H1 (cell line): ENCODE results near the gene RWDD1. TPM values are rescaled to one million over a fixed set of nuclear protein-coding genes. Genes with fewer than 3 reads are reported as not detected.

Experiments used
- CTCF ChIA-PET: fragments of 300-600 bp; sonication (Branson Sonifier 250); formaldehyde crosslinking; loops from one replicate; lab custom pipeline; 2021; ENCODE audit not compliant: partially characterized antibody; lab: Charles Lee
- POLR2A ChIA-PET: fragments of 300-600 bp; sonication (Branson Sonifier 250); formaldehyde crosslinking; loops from one replicate; lab custom pipeline; 2021; ENCODE audit warnings: inconsistent platforms; ENCODE audit not compliant: partially characterized antibody; lab: Charles Lee
- DNase-seq, 2 experiments: peaks; one replicate each; pipeline versions ENCODE4 v3.0.0 to v3.0.0-alpha.2; 2010 to 2022; ENCODE audit warnings: low spot score in 2 of 2, low read depth in 1 of 2, mixed read lengths in 1 of 2
- FAIRE-seq: peaks from 2 replicates; lab custom pipeline; 2011; peaks lifted over from hg19 to GRCh38; lab: Jason Lieb, UNC
- H2AFZ ChIP-seq: 2 replicates; pipeline ENCODE4 v1.8.1; 2012; ENCODE audit warnings: low read length, inconsistent platforms
- H2AK5ac ChIP-seq: 2 replicates; pipeline ENCODE4 v1.6.1; 2013; ENCODE audit warnings: low read depth, low read length
- H2BK120ac ChIP-seq: replicated peaks from 2 replicates; pipeline ENCODE3; 2013; ENCODE audit warnings: low read depth, low read length, inconsistent platforms
- H2BK12ac ChIP-seq: 2 replicates; pipeline ENCODE4 v1.6.1; 2013; ENCODE audit warnings: low read depth, low read length
- H2BK15ac ChIP-seq: 2 replicates; pipeline ENCODE4 v1.6.1; 2013; ENCODE audit warnings: low read length
- H2BK20ac ChIP-seq: 2 replicates; pipeline ENCODE4 v1.6.1; 2013; ENCODE audit warnings: low read length
- H2BK5ac ChIP-seq: 2 replicates; pipeline ENCODE4 v1.6.1; 2013; ENCODE audit warnings: low read depth, low read length
- H3K14ac ChIP-seq: 2 replicates; pipeline ENCODE4 v1.6.1; 2013; ENCODE audit warnings: inconsistent platforms; ENCODE audit not compliant: insufficient read length
- H3K18ac ChIP-seq: 2 replicates; pipeline ENCODE4 v1.6.1; 2013; ENCODE audit warnings: low read length; ENCODE audit errors: extremely low read depth
- H3K23ac ChIP-seq: 2 replicates; pipeline ENCODE4 v1.6.1; 2013; ENCODE audit warnings: inconsistent platforms; ENCODE audit not compliant: insufficient read length
- H3K23me2 ChIP-seq: 2 replicates; pipeline ENCODE4 v1.6.1; 2013; ENCODE audit warnings: low read depth, low read length
- H3K27ac ChIP-seq: 2 replicates; pipeline ENCODE4 v1.6.1; 2011; ENCODE audit warnings: low read depth, low read length, inconsistent platforms
- H3K27me3 ChIP-seq, 4 experiments: replicated peaks in 1 of 4; 1 replicate in 1 of 4; 2 replicates in 3 of 4; pipeline versions ENCODE4 v1.6.1 to v1.8.1; 2011 to 2013; ENCODE audit warnings: low read length in 3 of 4, mild to moderate bottlenecking in 3 of 4, inconsistent platforms in 2 of 4, mixed read lengths in 2 of 4, moderate library complexity in 1 of 4; ENCODE audit not compliant: control insufficient read depth in 3 of 4, insufficient read depth in 3 of 4; ENCODE audit errors: extremely low read depth in 1 of 4
- H3K36me3 ChIP-seq, 4 experiments: 2 replicates each; pipeline versions ENCODE4 v1.6.1 to v1.8.1; 2011 to 2013; ENCODE audit warnings: mild to moderate bottlenecking in 4 of 4, low read length in 3 of 4, moderate library complexity in 2 of 4, control low read depth in 1 of 4, inconsistent platforms in 1 of 4; ENCODE audit not compliant: insufficient read depth in 4 of 4, control insufficient read depth in 2 of 4
- H3K4ac ChIP-seq: replicated peaks from 2 replicates; pipeline ENCODE3; 2013; ENCODE audit warnings: low read length, low read depth, mixed read lengths, inconsistent platforms; ENCODE audit not compliant: insufficient read length
- H3K4me1 ChIP-seq, 4 experiments: replicated peaks in 1 of 4; 1 replicate in 1 of 4; 2 replicates in 3 of 4; pipeline versions ENCODE4 v1.6.1 to v1.8.1; 2011 to 2013; ENCODE audit warnings: low read length in 3 of 4, inconsistent platforms in 2 of 4, mixed read lengths in 1 of 4; ENCODE audit not compliant: insufficient read depth in 4 of 4, control insufficient read depth in 3 of 4
- H3K4me2 ChIP-seq, 2 experiments: 2 replicates each; pipeline versions ENCODE4 v1.6.1 to v1.8.1; 2011 to 2013; ENCODE audit warnings: low read depth in 2 of 2, low read length in 2 of 2, control low read depth in 1 of 2, inconsistent platforms in 1 of 2, mild to moderate bottlenecking in 1 of 2; ENCODE audit not compliant: insufficient read depth in 1 of 2
- H3K4me3 ChIP-seq, 4 experiments: fragments of 200-600, 300-600 bp in 1 of 4; sonication (generic), shearing (Covaris generic), sonication (Bioruptor Twin) in 1 of 4; 2 replicates each; pipeline versions ENCODE4 v1.5.1 to v1.8.1; 2011 to 2016; ENCODE audit warnings: low read length in 4 of 4, low read depth in 3 of 4, control low read depth in 2 of 4, inconsistent platforms in 2 of 4, mild to moderate bottlenecking in 2 of 4, mixed read lengths in 1 of 4, moderate library complexity in 1 of 4; ENCODE audit not compliant: insufficient read depth in 2 of 4; ENCODE audit errors: extremely low read depth in 1 of 4
- H3K56ac ChIP-seq: replicated peaks from 2 replicates; pipeline ENCODE3; 2013; ENCODE audit warnings: low read depth, mild to moderate bottlenecking, mixed read lengths, low read length, inconsistent platforms; ENCODE audit not compliant: insufficient read length
- H3K79me1 ChIP-seq: 2 replicates; pipeline ENCODE4 v1.6.1; 2013; ENCODE audit warnings: low read depth, low read length, control low read depth
- H3K79me2 ChIP-seq, 2 experiments: 2 replicates each; pipeline versions ENCODE4 v1.6.1 to v1.8.1; 2012 to 2013; ENCODE audit warnings: low read length in 2 of 2, mild to moderate bottlenecking in 2 of 2, inconsistent platforms in 1 of 2; ENCODE audit not compliant: insufficient read depth in 2 of 2, control insufficient read depth in 1 of 2
- H3K9ac ChIP-seq, 4 experiments: replicated peaks in 1 of 4; 1 replicate in 1 of 4; 2 replicates in 3 of 4; pipeline versions ENCODE4 v1.6.1 to v1.8.1; 2011 to 2013; ENCODE audit warnings: low read depth in 3 of 4, low read length in 3 of 4, control low read depth in 2 of 4, mild to moderate bottlenecking in 2 of 4, moderate library complexity in 2 of 4, inconsistent platforms in 1 of 4; ENCODE audit errors: extremely low read depth in 1 of 4
- H3K9me3 ChIP-seq, 2 experiments: 2 replicates each; pipeline versions ENCODE4 v1.6.1 to v1.8.1; 2012 to 2013; ENCODE audit warnings: mild to moderate bottlenecking in 2 of 2, moderate library complexity in 2 of 2, control low read depth in 1 of 2, inconsistent platforms in 1 of 2, low read depth in 1 of 2, low read length in 1 of 2, mixed read lengths in 1 of 2; ENCODE audit not compliant: insufficient read depth in 2 of 2
- H4K20me1 ChIP-seq, 2 experiments: replicated peaks in 1 of 2; 2 replicates each; pipeline versions ENCODE3 to v1.8.1; 2011 to 2013; ENCODE audit warnings: inconsistent platforms in 2 of 2, low read length in 2 of 2, mild to moderate bottlenecking in 1 of 2; ENCODE audit not compliant: insufficient read depth in 2 of 2, control insufficient read depth in 1 of 2
- H4K5ac ChIP-seq: 2 replicates; pipeline ENCODE4 v1.6.1; 2013; ENCODE audit warnings: low read length, low read depth, mixed read lengths, inconsistent platforms; ENCODE audit not compliant: insufficient read length
- H4K8ac ChIP-seq: 2 replicates; pipeline ENCODE4 v1.8.0; 2013; ENCODE audit warnings: mild to moderate bottlenecking, moderate library complexity, low read length, inconsistent platforms; ENCODE audit not compliant: insufficient read depth; ENCODE audit errors: extremely low read depth
- H4K91ac ChIP-seq: replicated peaks from 2 replicates; pipeline ENCODE3; 2013; ENCODE audit warnings: low read length, mixed read lengths, inconsistent platforms; ENCODE audit not compliant: insufficient read length
- ASH2L ChIP-seq: fragments of 200-600, 300-600 bp; sonication (generic); IDR thresholded peaks from one replicate; pipeline ENCODE4 v1.7.1; 2017; ENCODE audit warnings: low read length
- HDAC2 ChIP-seq, 2 experiments: fragments of 300-600 bp in 1 of 2; sonication (generic) in 1 of 2; IDR thresholded peaks; 2 replicates each; pipeline ENCODE4 v1.6.1; 2011 to 2012; ENCODE audit warnings: low read depth in 2 of 2, low read length in 2 of 2, mild to moderate bottlenecking in 2 of 2, moderate library complexity in 2 of 2, borderline replicate concordance in 1 of 2, inconsistent platforms in 1 of 2
- JUND ChIP-seq: IDR thresholded peaks from 2 replicates; pipeline ENCODE4 v1.6.1; 2011; ENCODE audit warnings: mild to moderate bottlenecking, improper control_type of control experiment, low read length
- RBBP5 ChIP-seq: IDR thresholded peaks from 2 replicates; pipeline ENCODE4 v1.7.1; 2012; ENCODE audit warnings: low read depth, mild to moderate bottlenecking, inconsistent platforms, low read length, moderate library complexity, borderline replicate concordance
- SP4 ChIP-seq: IDR thresholded peaks from 2 replicates; pipeline ENCODE4 v1.6.1; 2012; ENCODE audit warnings: low read length, inconsistent platforms
- TBP ChIP-seq: IDR thresholded peaks from 2 replicates; pipeline ENCODE4 v1.6.1; 2011; ENCODE audit warnings: low read depth, low read length, improper control_type of control experiment
- ZNF274 ChIP-seq: IDR thresholded peaks from 2 replicates; pipeline ENCODE4 v1.7.0; 2012; ENCODE audit warnings: low read length, borderline replicate concordance; ENCODE audit errors: extremely low read depth
- WGBS, 2 experiments: shearing (Covaris generic) in 1 of 2; methylation state at CpG; one replicate each; pipeline versions ENCODE4 v1.1.6 to v1.1.7; 2013 to 2015; ENCODE audit warnings: low lambda C conversion rate in 2 of 2, mixed read lengths in 2 of 2, inconsistent platforms in 1 of 2, low coverage in 1 of 2, missing lambda C conversion rate in 1 of 2; ENCODE audit not compliant: insufficient replicate concordance in 2 of 2, insufficient coverage in 1 of 2, insufficient read length in 1 of 2; ENCODE audit errors: extremely low coverage in 1 of 2, missing lambda C conversion rate in 1 of 2; 5-methylcytosine and 5-hydroxymethylcytosine counted together
- polyA plus RNA-seq, 7 experiments: library from polyadenylated mRNA; depleted of rRNA in 3 of 7; stranded (reverse) in 5 of 7; unstranded in 2 of 7; fragments of >200 nt in 5 of 7; fragments of 200-250 nt in 2 of 7; gene quantifications; 1 replicate in 5 of 7; 2 replicates in 1 of 7; 4 replicates in 1 of 7; pipeline versions ENCODE4 v1.2.1 to v1.2.3, GENCODE V29; 2011 to 2013; ENCODE audit warnings: missing spikeins in 2 of 7, mixed read lengths in 2 of 7
- total RNA-seq: library from RNA; stranded (reverse); fragmentation: NEBNext Ultra II Directional; extraction: Animal tissue kit (Norgen Biotek cat#: 25700); gene quantifications from 2 replicates; pipeline ENCODE4 v1.2.1, GENCODE V29; 2021
- TF ChIP-seq, protein P1 (sequence below): IDR thresholded peaks from 2 replicates; pipeline ENCODE4 v1.6.1; 2012; ENCODE audit warnings: inconsistent platforms

RWDD1 gene
- total and polyA plus RNA-seq, 2 of the 8 experiments (the other 6 are each of a cell fraction or from before 2014, with no cell fraction given): 19.5 to 35.2 TPM

DNA sequence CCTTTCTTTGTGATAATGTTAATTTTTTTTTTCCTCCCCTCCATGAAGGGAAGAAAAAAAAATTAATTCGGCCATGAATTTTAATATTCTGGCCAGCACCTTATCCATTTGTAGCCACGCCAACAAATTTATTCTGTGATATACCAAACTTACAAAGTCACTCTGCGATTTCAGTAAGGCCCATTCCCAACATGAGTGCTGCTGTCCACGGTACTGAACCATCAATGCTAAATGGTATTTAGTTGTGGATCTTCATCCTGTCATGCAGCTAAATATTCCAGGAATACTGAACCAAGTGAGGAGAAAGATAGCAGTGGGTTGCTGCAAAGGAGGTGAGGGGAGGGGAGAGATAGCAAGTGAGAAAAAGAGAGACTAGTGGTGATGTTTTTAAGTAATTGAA lies 25.5 kb downstream of the RWDD1 start:
- no peak overlapping the region for H4K5ac ChIP-seq
- H3K36me3 ChIP-seq: peaks cover 0 to 11% (median 4%) of the 10 kb centered on the region in 4 experiments; a peak in 5 of 8 replicates
- no peak overlapping the region for H3K56ac ChIP-seq
- H3K4ac ChIP-seq: no peak overlapping the region
- H3K23me2 ChIP-seq: no peaks in the 10 kb centered on the region; the same call in 1 of the 2 replicates
- H2BK5ac ChIP-seq: no peak overlapping the region
- no peak overlapping the region for H3K27ac ChIP-seq
- ChIA-PET POLR2A (interaction anchor here (1.0 kb wide), 1 partner anchor 22 kb away, joined by 3 read pairs; no protein-coding TSS in a partner anchor), CTCF (interaction anchor here (0.9 to 1.3 kb wide), 3 partner anchors 16 to 328 kb away, joined by 3 to 5 read pairs (median 3); no protein-coding TSS in a partner anchor)
- no peak overlapping the region for H3K4me2 ChIP-seq
- H3K18ac ChIP-seq: no peak overlapping the region
- H3K9me3 ChIP-seq: no peaks in the 10 kb centered on the region
- no peak overlapping the region for H2BK12ac ChIP-seq
- H3K14ac ChIP-seq: no peak overlapping the region
- no peaks in the 10 kb centered on the region for H3K79me2 ChIP-seq
- no peaks in the 10 kb centered on the region for H3K79me1 ChIP-seq
- H2AFZ ChIP-seq: no peak overlapping the region
- WGBS, 2 experiments: 91% methylated on average over 3 of the region's 4 CpGs; no CpG with 5 or more reads in 1 of the 2 experiments
- H3K27me3 ChIP-seq: no peaks in the 10 kb centered on the region
- no peak for TF ChIP-seq HDAC2 (IDR thresholded peaks at IDR 0.05; ENCODE audit: borderline replicate concordance in 1 of 2, low read depth in 2 of 2, low read length in 2 of 2)
- TF ChIP-seq RBBP5: no peak
- TF ChIP-seq ASH2L: no peak
- no peak for TF ChIP-seq ZNF274
- no peak for TF ChIP-seq SP4
- TF ChIP-seq JUND: no peak
- TF ChIP-seq TBP: no peak
- TF ChIP-seq, protein P1, sequence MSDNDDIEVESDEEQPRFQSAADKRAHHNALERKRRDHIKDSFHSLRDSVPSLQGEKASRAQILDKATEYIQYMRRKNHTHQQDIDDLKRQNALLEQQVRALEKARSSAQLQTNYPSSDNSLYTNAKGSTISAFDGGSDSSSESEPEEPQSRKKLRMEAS: no peak
- no peak overlapping the region for H2BK120ac ChIP-seq
- no peak overlapping the region for H4K91ac ChIP-seq
- no peaks in the 10 kb centered on the region for H4K20me1 ChIP-seq
- H3K4me1 ChIP-seq: no peaks in the 10 kb centered on the region
- H2BK20ac ChIP-seq: no peak overlapping the region
- H2BK15ac ChIP-seq: no peak overlapping the region
- H4K8ac ChIP-seq: no peak overlapping the region
- no peak for DNase-seq
- H2AK5ac ChIP-seq: no peak overlapping the region
- no peak overlapping the region for H3K9ac ChIP-seq
- H3K23ac ChIP-seq: no peak overlapping the region
- H3K4me3 ChIP-seq: no peak overlapping the region
- peak; percentile 32 for FAIRE-seq
